ENCODE data around the gene MSANTD7.

GRCh38 chr10:14839305-14839695 is 1.2 kb downstream of the MSANTD7 start:
- TF ChIP-seq CTCF (conservative IDR thresholded peaks at IDR 0.05 in 1 of 2, IDR thresholded peaks at IDR 0.05 in 1 of 2; ENCODE audit: extremely low read depth in 1 of 2, insufficient read depth in 1 of 2, low read depth in 1 of 2, low read length in 2 of 2) (no peak), EZH2 (IDR thresholded peaks at IDR 0.05; ENCODE audit: borderline replicate concordance, low read length) (no peak)
